Neuronal stem cell (in vitro differentiated cells): Measurements from ENCODE around the gene FAM107B.

Experiments used
- DNase-seq: peaks from one replicate; pipeline ENCODE4 v3.0.0-alpha.2; 2013; ENCODE audit warnings: low spot score
- H2AFZ ChIP-seq: one replicate; pipeline ENCODE4 v1.6.1; 2013; ENCODE audit warnings: mild to moderate bottlenecking, low read length, inconsistent platforms
- H2AK5ac ChIP-seq: 2 replicates; pipeline ENCODE4 v1.6.1; 2013; ENCODE audit warnings: low read depth, mild to moderate bottlenecking, inconsistent platforms, low read length, moderate library complexity, mixed read lengths
- H2BK120ac ChIP-seq: 2 replicates; pipeline ENCODE4 v1.6.1; 2013; ENCODE audit warnings: low read depth, mild to moderate bottlenecking, inconsistent platforms, low read length, moderate library complexity, mixed read lengths
- H2BK12ac ChIP-seq: one replicate; pipeline ENCODE4 v1.6.1; 2013; ENCODE audit warnings: low read length, inconsistent platforms
- H2BK15ac ChIP-seq: 2 replicates; pipeline ENCODE4 v1.6.1; 2013; ENCODE audit warnings: mild to moderate bottlenecking, low read length, inconsistent platforms, mixed read lengths
- H2BK5ac ChIP-seq: one replicate; pipeline ENCODE4 v1.6.1; 2013; ENCODE audit warnings: inconsistent platforms, mild to moderate bottlenecking, low read length, moderate library complexity
- H3K14ac ChIP-seq: one replicate; pipeline ENCODE4 v1.6.1; 2013; ENCODE audit warnings: low read length, inconsistent platforms
- H3K18ac ChIP-seq: 2 replicates; pipeline ENCODE4 v1.6.1; 2013; ENCODE audit warnings: low read length, inconsistent platforms
- H3K23ac ChIP-seq: 2 replicates; pipeline ENCODE4 v1.6.1; 2013; ENCODE audit warnings: low read depth, mild to moderate bottlenecking, mixed read lengths, low read length, inconsistent platforms; ENCODE audit not compliant: poor library complexity
- H3K27ac ChIP-seq: replicated peaks from 3 replicates; pipeline ENCODE4 v1.5.1; 2013; ENCODE audit warnings: low read length, inconsistent platforms
- H3K27me3 ChIP-seq, 3 experiments: 2 replicates each; pipeline ENCODE4 v1.6.1; 2013; ENCODE audit warnings: low read length in 3 of 3, mild to moderate bottlenecking in 2 of 3, inconsistent platforms in 1 of 3, low read depth in 1 of 3, mixed read lengths in 1 of 3, moderate library complexity in 1 of 3; ENCODE audit not compliant: control insufficient read depth in 3 of 3, insufficient read depth in 3 of 3
- H3K36me3 ChIP-seq, 2 donors: replicated peaks in 1 of 2; 2 replicates each; pipeline ENCODE4 v1.6.1; 2013; ENCODE audit warnings: low read length in 2 of 2; ENCODE audit not compliant: control insufficient read depth in 2 of 2, insufficient read depth in 2 of 2
- H3K4ac ChIP-seq: 2 replicates; pipeline ENCODE4 v1.6.1; 2013; ENCODE audit warnings: inconsistent platforms, mild to moderate bottlenecking, low read length, moderate library complexity
- H3K4me1 ChIP-seq, 2 donors: 1 replicate in 1 of 2; 2 replicates in 1 of 2; pipeline ENCODE4 v1.6.1; 2013; ENCODE audit warnings: low read length in 2 of 2, low read depth in 1 of 2; ENCODE audit not compliant: control insufficient read depth in 2 of 2, insufficient read depth in 1 of 2
- H3K4me2 ChIP-seq: one replicate; pipeline ENCODE4 v1.6.1; 2013; ENCODE audit warnings: mild to moderate bottlenecking, low read length, inconsistent platforms; ENCODE audit not compliant: insufficient read depth, poor library complexity, severe bottlenecking
- H3K4me3 ChIP-seq, 2 donors: 2 replicates each; pipeline ENCODE4 v1.5.1; 2013; ENCODE audit warnings: low read length in 2 of 2, mild to moderate bottlenecking in 2 of 2, inconsistent platforms in 1 of 2, moderate library complexity in 1 of 2
- H3K79me1 ChIP-seq: one replicate; pipeline ENCODE4 v1.6.1; 2013; ENCODE audit warnings: low read depth, mild to moderate bottlenecking, inconsistent platforms, low read length, moderate library complexity
- H3K9ac ChIP-seq: one replicate; pipeline ENCODE4 v1.6.1; 2013; ENCODE audit warnings: mild to moderate bottlenecking, low read depth, low read length, inconsistent platforms; ENCODE audit not compliant: poor library complexity
- H3K9me3 ChIP-seq, 2 donors: replicated peaks in 1 of 2; 2 replicates each; pipeline versions ENCODE3 to v1.6.1; 2013; ENCODE audit warnings: low read length in 2 of 2, mild to moderate bottlenecking in 2 of 2, inconsistent platforms in 1 of 2, low read depth in 1 of 2, mixed read lengths in 1 of 2, moderate library complexity in 1 of 2; ENCODE audit not compliant: control insufficient read depth in 2 of 2, insufficient read depth in 1 of 2
- H4K8ac ChIP-seq: one replicate; pipeline ENCODE4 v1.6.1; 2013; ENCODE audit warnings: low read depth, mild to moderate bottlenecking, inconsistent platforms, low read length, moderate library complexity
- H4K91ac ChIP-seq: one replicate; pipeline ENCODE4 v1.6.1; 2013; ENCODE audit warnings: low read length, low read depth, mild to moderate bottlenecking, inconsistent platforms; ENCODE audit not compliant: poor library complexity
- WGBS, 2 donors: extraction: QIAGEN DNeasy Blood & Tissue Kit; methylation state at CpG; one replicate each; pipeline ENCODE4 v1.1.7; 2013; ENCODE audit warnings: missing lambda C conversion rate in 2 of 2, mixed read lengths in 1 of 2; ENCODE audit not compliant: insufficient read length in 2 of 2, insufficient replicate concordance in 1 of 2; ENCODE audit errors: extremely low coverage in 2 of 2; 5-methylcytosine and 5-hydroxymethylcytosine counted together

Gene FAM107B

DNA sequence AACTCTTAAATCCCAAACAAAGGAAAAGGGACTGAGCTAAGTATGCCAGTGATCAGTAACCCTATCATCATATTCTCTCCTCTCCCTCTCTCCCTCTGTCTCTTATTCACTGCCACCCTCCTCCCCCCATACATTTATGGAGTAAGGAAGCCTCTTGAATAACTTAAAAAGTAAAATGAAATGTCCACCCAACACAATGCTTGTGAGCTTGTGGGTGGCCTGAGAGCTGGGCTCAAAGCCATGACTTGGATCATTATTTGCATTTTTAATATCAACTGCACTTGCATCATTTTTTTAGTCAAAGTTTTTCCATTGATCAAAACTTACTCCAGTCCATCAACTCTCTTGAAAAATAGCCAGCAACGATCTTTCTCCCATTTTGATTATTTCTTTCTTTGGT lies 46.8 kb downstream of the FAM107B start:
- no peaks in the 10 kb centered on the region for H3K4me1 ChIP-seq
- no peak overlapping the region for H3K27ac ChIP-seq
- H3K9ac ChIP-seq, result no peak overlapping the region
- H2BK5ac ChIP-seq, result no peak overlapping the region
- no peak for DNase-seq
- no peak overlapping the region for H4K91ac ChIP-seq
- no CpG with 5 or more reads among the region's 1 CpG for WGBS, 2 donors
- H2AK5ac ChIP-seq, result no peak overlapping the region
- no peak overlapping the region for H3K18ac ChIP-seq
- H3K14ac ChIP-seq, result no peak overlapping the region
- H3K23ac ChIP-seq, result no peak overlapping the region
- H3K27me3 ChIP-seq, result no peaks in the 10 kb centered on the region
- no peak overlapping the region for H2BK120ac ChIP-seq
- H2AFZ ChIP-seq, result no peak overlapping the region
- H2BK12ac ChIP-seq, result no peak overlapping the region
- no peak overlapping the region for H3K4me3 ChIP-seq
- H2BK15ac ChIP-seq, result no peak overlapping the region
- H4K8ac ChIP-seq, result no peak overlapping the region
- H3K4ac ChIP-seq, result no peak overlapping the region
- no peaks in the 10 kb centered on the region for H3K9me3 ChIP-seq
- H3K36me3 ChIP-seq, result no peaks in the 10 kb centered on the region
- H3K79me1 ChIP-seq, result no peaks in the 10 kb centered on the region
- no peak overlapping the region for H3K4me2 ChIP-seq

GRCh38 chr10:14727465-14727864 lies 47.2 kb downstream of the FAM107B start:
- Histone ChIP-seq H3K36me3 (no peaks in the 10 kb centered on the region), H3K18ac (no peak overlapping the region), H2BK5ac (no peak overlapping the region), H2BK15ac (no peak overlapping the region), H3K4me2 (no peak overlapping the region), H3K9me3 (no peaks in the 10 kb centered on the region), H3K27ac (no peak overlapping the region), H4K8ac (no peak overlapping the region), H3K4ac (no peak overlapping the region), H2BK120ac (no peak overlapping the region), H3K9ac (no peak overlapping the region), H2AK5ac (no peak overlapping the region), H3K4me3 (no peak overlapping the region), H2AFZ (no peak overlapping the region), H3K27me3 (no peaks in the 10 kb centered on the region), H3K4me1 (no peaks in the 10 kb centered on the region), H3K14ac (no peak overlapping the region), H4K91ac (no peak overlapping the region), H2BK12ac (no peak overlapping the region), H3K23ac (no peak overlapping the region), H3K79me1 (no peaks in the 10 kb centered on the region)
- DNase-seq, result no peak
- no CpG with 5 or more reads among the region's 1 CpG for WGBS, 2 donors

DNA sequence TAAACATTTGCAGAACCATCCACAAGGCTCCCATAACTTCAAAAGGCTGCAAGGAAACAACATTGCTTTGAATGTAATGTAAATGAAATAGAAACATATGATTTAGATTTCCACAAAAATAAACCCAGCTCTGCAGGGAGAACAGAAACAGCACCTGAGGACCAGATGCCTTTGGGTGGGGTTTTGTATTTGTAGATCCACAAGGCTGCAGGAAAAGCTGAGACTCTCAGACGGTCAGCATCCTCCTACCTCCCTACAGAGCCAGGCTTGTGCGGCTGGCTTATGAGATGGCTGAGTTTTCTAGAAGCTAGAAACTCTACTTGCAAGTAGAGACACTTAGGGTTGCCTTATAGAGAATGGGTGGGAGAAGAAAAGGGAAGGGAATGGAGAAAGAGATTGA lies 49.8 kb downstream of the FAM107B start:
- no peaks in the 10 kb centered on the region for H3K9me3 ChIP-seq
- no peak overlapping the region for H2AFZ ChIP-seq
- no peak overlapping the region for H3K27ac ChIP-seq
- no peak overlapping the region for H2BK5ac ChIP-seq
- H3K9ac ChIP-seq, result no peak overlapping the region
- no peaks in the 10 kb centered on the region for H3K36me3 ChIP-seq
- H4K8ac ChIP-seq, result no peak overlapping the region
- no peaks in the 10 kb centered on the region for H3K4me1 ChIP-seq
- no peak overlapping the region for H2BK120ac ChIP-seq
- H2BK12ac ChIP-seq, result no peak overlapping the region
- H2AK5ac ChIP-seq, result no peak overlapping the region
- no peak overlapping the region for H3K4me2 ChIP-seq
- H2BK15ac ChIP-seq, result no peak overlapping the region
- H3K23ac ChIP-seq, result no peak overlapping the region
- no peak overlapping the region for H4K91ac ChIP-seq
- no peak overlapping the region for H3K18ac ChIP-seq
- no peak overlapping the region for H3K4me3 ChIP-seq
- H3K79me1 ChIP-seq, result no peaks in the 10 kb centered on the region
- DNase-seq, result no peak
- no CpG with 5 or more reads among the region's 2 CpGs for WGBS, 2 donors
- H3K4ac ChIP-seq, result no peak overlapping the region
- no peaks in the 10 kb centered on the region for H3K27me3 ChIP-seq
- no peak overlapping the region for H3K14ac ChIP-seq

- WGBS, 2 donors, result no CpG with 5 or more reads among the region's 5 CpGs
- Histone ChIP-seq H3K9me3 (no peaks in the 10 kb centered on the region), H3K9ac (no peak overlapping the region), H2AK5ac (peak overlapping the region; percentile 34), H3K27me3 (no peaks in the 10 kb centered on the region), H3K79me1 (no peaks in the 10 kb centered on the region), H3K4me1 (no peaks in the 10 kb centered on the region), H3K14ac (no peak overlapping the region), H3K23ac (no peak overlapping the region), H3K18ac (peak overlapping the region; percentile 69), H4K8ac (no peak overlapping the region), H3K4me3 (no peak overlapping the region), H2BK120ac (no peak overlapping the region), H3K36me3 (no peaks in the 10 kb centered on the region), H3K4ac (peak overlapping the region; percentile 10), H2BK5ac (no peak overlapping the region), H3K27ac (no peak overlapping the region), H2AFZ (no peak overlapping the region), H2BK15ac (no peak overlapping the region), H4K91ac (no peak overlapping the region), H3K4me2 (no peak overlapping the region), H2BK12ac (no peak overlapping the region)
- no peak for DNase-seq
These were observed 51.5 kb downstream of the FAM107B start for GRCh38 chr10:14723052-14723689.
